ENCODE data around the gene ALAS1. TPM values are rescaled to one million over a fixed set of nuclear protein-coding genes. Genes with fewer than 3 reads are reported as not detected.

ALAS1 gene
- total RNA-seq, 2 donors from 2014 or later, result 13.5 to 63.6 TPM

DNA sequence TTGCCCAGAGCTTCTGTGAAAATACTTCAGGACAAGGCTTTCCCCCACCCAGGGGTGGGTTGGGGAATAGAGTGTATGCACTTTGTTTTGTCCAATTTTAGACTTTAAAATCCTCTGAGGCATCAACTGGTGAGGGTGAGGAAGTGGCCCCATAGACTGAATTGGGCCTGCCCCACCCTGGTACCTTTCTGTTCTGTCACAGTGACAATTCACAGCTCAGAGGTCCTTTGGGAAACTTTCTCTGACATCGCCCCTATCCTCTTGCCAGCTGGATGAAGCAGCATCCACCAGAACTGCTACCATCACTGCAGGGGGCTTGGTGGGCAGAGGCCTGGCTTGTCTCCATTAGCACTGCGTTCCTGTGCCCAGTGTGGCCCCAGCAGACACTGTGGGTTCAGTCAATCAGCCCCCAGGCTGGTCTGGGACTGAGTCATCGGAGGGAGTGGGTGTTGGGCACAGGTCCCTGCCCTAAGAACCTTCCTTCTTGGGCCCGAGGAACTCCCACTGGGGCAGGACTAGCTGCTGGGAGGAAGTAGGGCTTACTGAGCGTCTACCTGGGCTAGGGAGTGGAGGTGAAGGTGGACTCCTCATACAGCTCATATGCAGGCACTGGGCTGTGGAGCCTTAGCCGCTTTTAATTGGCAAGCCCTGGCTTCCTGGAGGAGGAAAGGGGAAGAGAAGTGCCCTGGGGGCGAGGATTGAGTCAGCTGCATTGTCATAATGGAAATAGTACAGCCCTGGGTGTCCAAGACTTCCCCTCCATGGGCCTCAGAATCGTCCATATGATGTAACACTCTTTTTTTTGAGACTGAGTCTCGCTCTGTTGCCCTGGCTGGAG lies 46.0 kb downstream of the ALAS1 start:
- TF ChIP-seq, protein P1, sequence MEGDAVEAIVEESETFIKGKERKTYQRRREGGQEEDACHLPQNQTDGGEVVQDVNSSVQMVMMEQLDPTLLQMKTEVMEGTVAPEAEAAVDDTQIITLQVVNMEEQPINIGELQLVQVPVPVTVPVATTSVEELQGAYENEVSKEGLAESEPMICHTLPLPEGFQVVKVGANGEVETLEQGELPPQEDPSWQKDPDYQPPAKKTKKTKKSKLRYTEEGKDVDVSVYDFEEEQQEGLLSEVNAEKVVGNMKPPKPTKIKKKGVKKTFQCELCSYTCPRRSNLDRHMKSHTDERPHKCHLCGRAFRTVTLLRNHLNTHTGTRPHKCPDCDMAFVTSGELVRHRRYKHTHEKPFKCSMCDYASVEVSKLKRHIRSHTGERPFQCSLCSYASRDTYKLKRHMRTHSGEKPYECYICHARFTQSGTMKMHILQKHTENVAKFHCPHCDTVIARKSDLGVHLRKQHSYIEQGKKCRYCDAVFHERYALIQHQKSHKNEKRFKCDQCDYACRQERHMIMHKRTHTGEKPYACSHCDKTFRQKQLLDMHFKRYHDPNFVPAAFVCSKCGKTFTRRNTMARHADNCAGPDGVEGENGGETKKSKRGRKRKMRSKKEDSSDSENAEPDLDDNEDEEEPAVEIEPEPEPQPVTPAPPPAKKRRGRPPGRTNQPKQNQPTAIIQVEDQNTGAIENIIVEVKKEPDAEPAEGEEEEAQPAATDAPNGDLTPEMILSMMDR (IDR thresholded peaks at IDR 0.05), result no peak
- TF ChIP-seq POLR2A (IDR thresholded peaks at IDR 0.05), result no peak
- DNase-seq (peak in 2 of 4 donors; percentile 11 to 67), ATAC-seq (no peak)
- Histone ChIP-seq H3K4me3 (no peak overlapping the region), H3K9me3 (no peaks in the 10 kb centered on the region), H3K27me3 (no peaks in the 10 kb centered on the region), H3K4me1 (peaks cover 27% of the 10 kb centered on the region), H3K27ac (peak overlapping the region in 2 of 4 donors; percentile 33 to 82), H3K36me3 (replicated peaks in 1 of 2; ENCODE audit: insufficient read depth in 1 of 2, low read depth in 2 of 2) (no peaks in the 10 kb centered on the region)
- 70 to 92% methylated on average over 2 to 9 of the region's 9 CpGs for WGBS, 2 donors
- intact Hi-C loops (cut with DNase I), result no loop called here

GRCh38 chr3:52245322-52246263 lies 47.6 kb downstream of the ALAS1 start, which contains the start of gene PPM1M:
TSS of gene PPM1M (plus strand) at chr3:52245759. CDS start at chr3:52245825, 66 bp downstream.
- Histone ChIP-seq H3K4me3 (peak within 1 kb of the TSS in 1 of 2 donors; percentile 30), H3K27ac (peak within 1 kb of the TSS; percentile 56 to 82 (median 68)), H3K4me1 (peaks cover 14% of the 10 kb centered on the region), H3K36me3 (replicated peaks in 1 of 2; ENCODE audit: insufficient read depth in 1 of 2, low read depth in 2 of 2) (no peaks in the 10 kb centered on the region), H3K27me3 (no peaks in the 10 kb centered on the region), H3K9me3 (no peaks in the 10 kb centered on the region)
- TF ChIP-seq POLR2A (IDR thresholded peaks at IDR 0.05), result peak in 1 of 3 donors; percentile 23
- TF ChIP-seq, protein P1 (IDR thresholded peaks at IDR 0.05), result no peak
- intact Hi-C loops (cut with DNase I), result no loop called here
- ATAC-seq (peak; percentile 70), DNase-seq (peak; percentile 47 to 63 (median 54))
- WGBS, 2 donors, result 3 to 7% methylated on average over 5 to 94 of the region's 98 CpGs

DNA sequence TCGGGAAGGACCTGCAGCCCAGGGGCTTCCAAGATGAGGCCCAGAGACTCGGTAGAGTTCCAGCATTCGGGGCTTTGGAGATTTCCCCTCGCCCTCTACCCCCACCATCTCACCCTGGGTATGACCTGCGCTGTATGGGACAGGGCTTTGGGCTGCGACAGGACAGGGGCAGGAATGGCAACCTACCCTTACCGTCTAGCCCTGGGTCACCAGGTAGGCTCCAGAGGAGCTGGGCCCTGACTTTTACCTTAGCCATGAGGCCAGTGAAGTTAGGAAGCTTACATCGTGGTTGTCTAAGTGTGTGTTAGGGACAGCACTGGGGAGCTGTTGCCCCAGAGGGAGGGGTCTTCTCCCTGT lies 48.3 kb downstream of the ALAS1 start:
- peak overlapping the region; percentile 56 to 82 (median 68) for H3K27ac ChIP-seq
- TF ChIP-seq, protein P1 (IDR thresholded peaks at IDR 0.05), result no peak
- no peak for TF ChIP-seq POLR2A (IDR thresholded peaks at IDR 0.05)
- 58% methylated on average over 7 of the region's 8 CpGs; no CpG with 5 or more reads in 1 of the 2 donors for WGBS, 2 donors
- peaks cover 14% of the 10 kb centered on the region for H3K4me1 ChIP-seq
- peak overlapping the region in 1 of 2 donors; percentile 30 for H3K4me3 ChIP-seq
- no peaks in the 10 kb centered on the region for H3K27me3 ChIP-seq
- no peaks in the 10 kb centered on the region for H3K9me3 ChIP-seq
- ATAC-seq (no peak), DNase-seq (no peak)
- intact Hi-C loops (cut with DNase I), result no loop called here
- H3K36me3 ChIP-seq (replicated peaks in 1 of 2; ENCODE audit: insufficient read depth in 1 of 2, low read depth in 2 of 2), result no peaks in the 10 kb centered on the region

DNA sequence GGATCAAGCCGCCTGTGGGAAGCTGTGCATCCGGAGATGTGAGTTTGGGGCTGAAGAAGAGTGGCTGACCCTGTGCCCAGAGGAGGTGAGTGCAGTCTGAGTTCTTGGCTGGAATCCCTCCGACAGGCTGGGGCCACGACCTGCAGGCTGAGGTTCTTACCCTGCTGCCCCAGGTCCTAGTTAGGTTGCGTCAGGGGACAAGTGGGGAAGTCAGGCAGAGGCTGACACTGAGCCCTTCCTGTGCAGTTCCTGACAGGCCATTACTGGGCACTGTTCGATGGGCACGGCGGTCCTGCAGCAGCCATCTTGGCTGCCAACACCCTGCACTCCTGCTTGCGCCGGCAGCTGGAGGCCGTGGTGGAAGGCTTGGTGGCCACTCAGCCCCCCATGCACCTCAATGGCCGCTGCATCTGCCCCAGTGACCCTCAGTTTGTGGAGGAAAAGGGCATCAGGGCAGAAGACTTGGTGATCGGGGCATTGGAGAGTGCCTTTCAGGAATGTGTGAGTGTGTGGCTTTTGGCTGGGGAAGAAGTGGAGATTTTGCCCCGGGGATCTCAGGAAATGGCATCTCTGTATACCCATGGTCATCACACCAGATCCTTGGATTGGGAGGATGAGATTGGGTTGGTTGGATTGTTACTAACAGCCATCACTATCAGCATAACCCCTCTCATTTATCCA lies 48.9 kb downstream of the ALAS1 start:
- Histone ChIP-seq H3K27me3 (no peaks in the 10 kb centered on the region), H3K4me1 (peaks cover 14% of the 10 kb centered on the region), H3K9me3 (no peaks in the 10 kb centered on the region), H3K27ac (peak overlapping the region in 2 of 4 donors; percentile 68 to 82), H3K4me3 (no peak overlapping the region), H3K36me3 (replicated peaks in 1 of 2; ENCODE audit: insufficient read depth in 1 of 2, low read depth in 2 of 2) (no peaks in the 10 kb centered on the region)
- intact Hi-C loops (cut with DNase I), result no loop called here
- TF ChIP-seq, protein P1 (IDR thresholded peaks at IDR 0.05), result no peak
- no peak for TF ChIP-seq POLR2A (IDR thresholded peaks at IDR 0.05)
- DNase-seq, result peak in 1 of 4 donors; percentile 39
- no peak for ATAC-seq
- 79 to 80% methylated on average over 6 to 14 of the region's 14 CpGs for WGBS, 2 donors

All from body of pancreas (tissue), 4 donors.